ENCODE data around the gene CLBA1.

CLBA1 gene

DNA sequence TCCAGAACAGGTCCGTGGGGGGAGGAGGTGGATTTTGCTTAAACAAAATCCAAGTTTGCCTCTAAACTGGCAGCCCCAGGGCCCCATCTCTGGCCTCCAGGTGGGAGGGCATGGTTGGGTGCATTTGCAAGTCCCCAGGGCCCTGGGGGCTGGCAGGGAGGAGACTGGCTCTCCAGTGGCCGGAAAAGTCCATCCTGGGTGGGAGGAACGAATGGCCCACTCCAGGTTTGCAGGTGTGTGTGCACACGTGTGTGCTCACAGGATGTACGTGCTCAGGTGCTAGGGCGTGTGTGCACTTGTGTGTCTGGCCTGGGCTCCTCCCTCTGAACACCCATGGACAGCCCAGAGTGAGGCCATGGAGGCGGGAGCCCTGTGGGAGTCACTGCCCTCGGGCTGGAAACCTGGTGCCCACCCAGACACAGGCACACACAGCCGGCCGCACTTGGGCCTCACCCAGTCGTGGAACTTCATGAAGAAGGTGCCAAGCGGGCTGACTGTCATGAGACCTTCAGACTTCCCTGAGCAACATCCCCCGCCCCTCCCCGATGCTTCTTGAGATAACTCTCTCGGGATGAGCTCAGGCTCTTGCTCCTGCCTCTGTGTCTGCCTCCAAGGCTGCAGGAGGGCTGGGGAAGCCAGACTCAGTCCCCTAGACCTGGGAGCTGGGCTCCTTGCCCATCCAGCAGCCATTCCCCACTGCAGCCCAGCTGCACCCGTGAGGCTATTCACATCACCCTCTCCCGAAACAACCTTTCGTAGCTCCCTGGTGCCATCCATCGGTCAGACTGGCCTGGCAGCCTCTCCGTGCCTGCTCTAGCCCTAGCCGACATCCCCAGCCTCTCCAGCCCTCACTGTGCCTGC lies 16.8 kb upstream of the CLBA1 start:
- no peak for DNase-seq (ENCODE audit: low read depth in 3 of 3)

GRCh38 chr14:104969741-104970230 lies 15.8 kb upstream of the CLBA1 start:
- no peak for DNase-seq (ENCODE audit: low read depth in 3 of 3)

GRCh38 chr14:104970231-104971068 lies 15.1 kb upstream of the CLBA1 start:
- no peak for DNase-seq (ENCODE audit: low read depth in 3 of 3)

DNA sequence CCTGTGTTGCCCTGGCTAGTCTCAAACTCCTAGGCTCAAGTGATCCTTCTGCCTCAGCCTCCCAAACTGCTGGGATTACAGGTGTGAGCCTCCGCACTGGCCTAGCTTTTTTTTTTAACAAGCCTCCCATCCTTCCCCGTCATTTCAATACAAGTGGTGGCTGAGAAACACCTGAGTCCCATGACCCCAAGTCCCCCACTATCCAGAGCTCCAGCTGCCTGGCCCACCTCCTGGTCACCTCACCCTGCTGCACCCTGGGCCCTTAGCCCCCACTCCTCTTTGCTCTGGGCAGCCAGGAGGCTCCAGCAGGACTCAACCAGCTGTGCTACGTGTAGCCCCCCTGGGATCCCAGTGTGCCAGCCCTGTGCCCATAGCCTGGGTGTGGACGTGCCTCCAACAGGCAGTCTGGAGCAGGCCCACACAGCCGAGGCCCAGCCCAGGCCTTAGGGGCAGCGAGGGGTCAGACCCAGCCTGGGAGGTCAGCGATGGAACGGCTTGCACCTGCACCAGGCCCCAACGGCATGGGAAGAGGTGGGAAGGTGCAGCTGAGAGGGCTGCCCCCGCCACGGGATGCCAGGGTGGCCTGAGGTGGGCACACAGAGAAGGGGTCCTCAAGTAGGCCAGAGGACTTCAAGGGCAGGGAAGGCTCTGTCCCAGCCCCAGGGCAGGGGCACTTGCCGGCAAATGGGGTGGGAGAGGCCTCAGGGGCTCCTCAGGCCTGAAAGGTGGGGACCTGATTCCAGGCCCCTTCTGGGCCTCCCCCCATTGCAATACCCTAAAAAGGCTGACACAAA lies 13.9 kb upstream of the CLBA1 start:
- no peak for DNase-seq (ENCODE audit: low read depth in 3 of 3)

- no peak for DNase-seq (ENCODE audit: low read depth in 3 of 3)
Measured at GRCh38 chr14:104972301-104973134, 13.1 kb upstream of the CLBA1 start.

DNA sequence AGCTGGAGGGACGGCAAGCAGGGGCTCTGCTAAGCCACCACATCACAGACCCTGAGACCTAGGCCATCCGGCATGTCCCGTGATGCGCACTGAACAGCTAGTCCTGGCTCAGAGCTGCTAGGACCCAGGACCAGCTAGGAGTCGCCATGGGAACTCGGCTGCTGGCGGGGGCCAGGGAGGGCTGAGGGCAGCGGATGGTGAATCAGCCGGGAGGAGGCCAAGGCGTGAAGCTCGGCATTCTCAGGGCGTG lies 12.5 kb upstream of the CLBA1 start:
- DNase-seq (ENCODE audit: low read depth in 3 of 3): no peak

DNA sequence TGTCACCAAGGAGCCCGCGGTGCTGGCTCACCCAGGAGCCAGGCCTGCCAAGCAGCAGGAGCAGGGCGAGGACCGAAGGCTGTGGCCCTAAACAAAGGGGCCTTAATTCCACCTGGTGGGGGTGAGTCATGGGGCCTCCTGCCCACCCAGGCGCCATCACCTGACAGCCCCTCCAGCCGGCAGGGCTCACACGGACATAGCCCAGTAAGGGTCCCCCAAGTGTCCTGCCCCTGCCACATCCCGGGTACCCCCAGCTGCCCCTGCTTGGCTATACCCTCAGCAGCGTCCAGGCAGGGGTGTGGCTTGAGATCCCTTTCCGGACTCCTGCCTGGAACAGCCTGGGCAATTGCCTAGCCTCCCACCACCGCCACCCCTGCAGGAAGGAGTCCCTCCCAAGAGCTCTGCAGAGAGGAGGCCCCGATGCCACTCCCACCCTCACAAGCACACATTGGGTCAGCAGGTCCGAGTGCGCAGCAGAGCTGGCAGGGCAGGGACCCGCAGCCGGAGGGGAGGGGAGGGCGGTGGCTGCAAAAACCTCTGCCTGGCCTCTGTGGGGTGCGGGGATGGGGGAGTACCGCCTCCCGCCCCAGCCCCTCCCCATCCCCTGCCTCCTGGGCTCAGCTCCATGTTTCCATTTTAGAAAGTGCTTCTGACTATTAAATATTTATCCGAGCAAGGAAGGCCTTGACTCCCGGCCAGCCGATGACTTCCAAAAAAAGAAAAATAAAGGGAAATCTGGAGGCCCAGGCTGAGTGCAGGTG lies 12.0 kb upstream of the CLBA1 start:
- DNase-seq (ENCODE audit: low read depth in 3 of 3): no peak

- no peak for DNase-seq (ENCODE audit: low read depth in 3 of 3)
Measured at GRCh38 chr14:104974146-104974541, 11.4 kb upstream of the CLBA1 start.

DNA sequence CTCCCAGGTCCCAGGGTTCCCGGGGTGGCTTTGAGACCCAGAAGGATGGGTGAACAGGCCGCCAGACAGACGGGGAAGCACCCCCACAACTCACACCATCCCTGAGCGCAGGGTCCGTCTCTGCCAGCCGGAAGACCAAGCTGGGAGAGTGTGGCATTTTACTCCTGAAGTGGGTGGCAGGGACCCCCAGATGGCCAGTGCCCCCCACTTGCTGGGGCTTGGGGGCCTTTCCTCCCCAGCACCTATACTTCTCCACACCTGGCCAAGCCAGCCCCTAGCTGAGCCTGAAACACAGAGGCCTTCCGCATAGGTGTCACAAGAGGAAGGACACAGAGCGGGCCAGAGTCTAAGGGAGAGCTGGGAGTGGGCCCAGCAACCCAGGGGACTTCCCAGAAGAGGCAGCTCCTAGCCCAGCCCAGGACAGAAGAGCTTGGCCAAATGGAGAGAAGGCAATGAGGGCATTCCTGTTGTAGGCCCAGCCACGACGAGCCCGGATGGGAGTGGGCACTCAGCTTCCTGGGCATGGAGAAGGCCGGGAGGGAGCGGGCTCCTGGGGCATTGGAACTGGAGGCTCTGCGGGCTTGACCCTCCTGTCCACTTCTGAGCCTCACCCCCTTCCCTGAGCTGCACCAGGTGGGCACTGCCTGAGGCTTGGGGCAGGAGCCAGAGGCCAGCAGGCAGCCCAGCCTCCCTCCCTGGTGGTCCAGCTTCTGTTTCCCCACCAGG lies 10.8 kb upstream of the CLBA1 start:
- DNase-seq (ENCODE audit: low read depth in 3 of 3): no peak

DNA sequence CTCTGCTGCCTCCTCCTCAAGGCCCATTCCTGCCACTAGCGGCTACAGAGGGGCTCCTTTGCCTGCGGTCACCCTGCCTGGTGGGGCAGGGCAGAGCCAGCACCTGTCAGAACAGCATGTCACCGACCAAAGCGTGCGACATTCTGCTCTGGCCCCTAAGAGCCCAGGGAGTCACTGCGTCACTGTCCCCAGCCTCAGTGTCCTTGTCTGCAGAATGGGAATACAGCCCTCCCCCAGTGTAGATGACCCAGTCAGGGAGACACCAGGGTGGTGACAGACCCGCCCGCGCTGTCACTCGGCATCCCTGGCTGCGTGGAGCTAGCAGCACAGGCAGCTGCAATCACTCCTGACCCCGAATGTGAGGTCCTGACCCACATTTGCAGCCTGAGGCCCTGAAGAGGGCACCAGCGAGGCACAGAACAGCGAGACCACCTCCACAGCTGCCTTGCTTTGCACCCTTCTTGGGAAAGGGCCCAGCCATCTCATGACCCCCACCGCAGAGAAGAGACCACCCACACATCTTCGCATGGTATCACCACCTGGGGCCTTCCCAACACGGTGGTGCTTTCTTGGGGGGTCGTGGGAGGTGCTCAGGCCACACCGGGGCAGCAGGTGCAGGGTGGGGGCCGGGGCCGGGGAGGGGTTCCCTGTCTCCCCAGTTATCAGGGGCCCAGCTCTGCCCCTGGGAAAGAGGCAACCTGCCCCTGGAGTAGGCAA lies 9.9 kb upstream of the CLBA1 start:
- no peak for DNase-seq (ENCODE audit: low read depth in 3 of 3)

GRCh38 chr14:104976198-104977007 lies 9.2 kb upstream of the CLBA1 start:
- peak; percentile 75 to 85 (median 81) for DNase-seq (ENCODE audit: low read depth in 3 of 3)

DNA sequence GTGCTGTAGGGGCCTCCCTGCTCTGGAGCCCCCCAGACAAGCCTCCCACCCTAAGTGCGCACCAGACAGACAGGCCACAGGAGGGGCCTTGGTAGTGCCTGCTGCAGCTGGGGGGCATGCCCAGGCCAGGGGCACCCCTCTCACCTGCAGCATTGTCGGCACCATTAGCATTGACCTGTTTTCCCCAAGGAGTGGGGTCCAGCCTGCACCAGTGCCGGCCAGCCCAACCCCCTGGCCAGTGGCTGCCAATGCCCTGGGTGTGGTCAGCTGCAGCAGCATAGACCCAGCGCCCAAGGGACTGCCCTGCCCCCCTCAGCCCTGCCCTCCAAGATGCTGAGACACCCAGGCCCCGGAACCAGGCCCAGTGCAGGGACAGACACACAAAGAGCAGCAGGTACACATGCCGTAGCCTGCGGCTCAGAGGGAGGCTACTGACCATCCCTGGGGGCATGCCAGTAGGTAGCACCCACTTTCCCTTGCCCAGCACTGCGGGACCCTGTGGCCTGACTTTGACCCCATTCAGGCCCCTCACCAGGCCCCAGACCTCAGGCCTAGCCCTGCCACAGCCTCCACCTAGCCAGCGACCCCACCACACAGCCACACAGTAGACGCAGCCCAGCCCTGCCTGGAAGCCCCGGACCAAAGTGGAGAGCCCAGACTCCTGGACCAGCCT lies 8.4 kb upstream of the CLBA1 start:
- DNase-seq (ENCODE audit: low read depth in 3 of 3): no peak

GRCh38 chr14:104977681-104978653 lies 7.6 kb upstream of the CLBA1 start, which contains the start of gene AHNAK2:
Gene AHNAK2 (minus strand): TSS chr14:104978374. CDS start chr14:104978237, 137 bp downstream.
- peak in 2 of 3 experiments; percentile 30 to 62 for DNase-seq (ENCODE audit: low read depth in 3 of 3)

GRCh38 chr14:104978746-104979691 lies 6.6 kb upstream of the CLBA1 start:
- DNase-seq (ENCODE audit: low read depth in 3 of 3): no peak

Data from stimulated activated CD4-positive, alpha-beta T cell treated with anti-CD3 and anti-CD28 coated beads, TNF-alpha, amount 100 ng/mL, for 24 hours (primary cell).